GM12873 (cell line): ENCODE results near the gene LSMEM2.

ENCODE experiments used
- CTCF ChIP-seq: IDR thresholded peaks from 2 replicates; pipeline ENCODE4 v1.5.1; 2012; ENCODE audit warnings: low read depth, mild to moderate bottlenecking, moderate library complexity, low read length, control low read depth; ENCODE audit not compliant: insufficient read depth; ENCODE audit errors: missing control alignments

LSMEM2 gene

DNA sequence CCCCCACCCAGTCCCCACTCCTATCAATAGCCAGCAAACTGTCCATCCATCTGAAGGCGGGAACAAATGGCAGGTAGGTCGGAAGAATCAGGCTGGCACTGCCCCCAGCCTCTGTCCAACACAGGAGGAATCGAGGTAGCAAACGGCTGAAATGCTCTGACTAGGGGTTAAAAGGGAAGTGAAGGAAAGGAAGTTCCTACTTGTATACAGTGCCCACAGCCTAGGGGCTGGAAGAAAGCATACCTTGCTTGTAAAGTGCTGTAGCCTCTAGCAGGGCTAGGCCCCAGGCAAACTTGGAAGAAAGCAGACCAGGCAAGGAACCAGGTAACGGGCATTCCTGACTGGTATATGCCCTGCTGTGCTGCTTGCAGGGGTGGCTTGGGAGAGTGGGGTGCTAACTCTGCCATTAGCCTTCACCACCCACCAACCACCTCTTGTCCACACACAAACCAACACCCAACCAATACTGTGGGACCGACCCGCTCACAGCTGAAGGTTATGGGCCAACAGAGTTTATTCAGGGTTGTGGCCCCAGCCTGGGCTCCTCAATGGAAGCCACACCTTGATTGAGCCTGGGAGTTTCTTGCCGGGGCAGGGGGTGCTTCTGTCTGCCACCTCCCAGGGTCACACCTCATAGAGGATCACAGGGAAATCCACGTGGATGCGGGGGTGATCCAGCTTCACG is 46.8 kb downstream of the LSMEM2 start:
- no peak for TF ChIP-seq CTCF

DNA sequence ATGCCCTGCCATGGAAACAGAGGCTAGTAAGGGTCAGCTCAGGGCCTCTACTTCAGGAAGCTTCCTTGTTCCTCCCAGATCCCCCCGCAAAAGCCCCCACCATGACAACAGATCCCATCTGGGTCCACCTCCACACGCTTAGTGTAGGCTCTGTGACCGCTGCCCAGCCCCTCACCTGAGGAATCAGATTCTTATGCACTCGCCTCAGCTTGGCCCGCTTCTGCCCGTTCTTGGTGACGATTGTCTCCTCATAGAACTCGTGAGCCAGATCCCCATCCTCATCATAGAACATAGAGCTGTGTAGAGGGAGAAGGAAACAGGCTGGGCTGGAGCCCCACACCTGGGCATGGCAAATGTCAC is 47.3 kb downstream of the LSMEM2 start:
- no peak for TF ChIP-seq CTCF

DNA sequence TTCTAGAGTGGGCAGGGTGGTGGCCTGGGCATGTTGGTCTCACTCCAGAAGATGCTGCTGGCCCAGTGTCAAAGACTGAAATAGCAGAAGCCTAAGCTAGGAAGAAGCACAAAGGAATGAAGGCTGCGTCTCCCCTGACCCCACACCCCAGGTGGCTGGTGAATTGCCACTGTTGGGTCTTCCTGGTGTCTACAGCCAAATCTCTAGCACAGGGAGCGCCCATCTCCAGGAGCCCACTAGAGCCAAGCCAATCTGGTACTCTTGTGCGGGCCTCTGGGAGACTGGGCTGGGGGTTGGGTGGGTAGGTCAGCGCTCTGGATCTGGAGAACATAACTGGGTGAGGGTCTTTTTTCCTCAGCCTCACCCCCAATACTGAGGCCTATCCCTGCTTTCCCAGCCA is 48.2 kb downstream of the LSMEM2 start:
- TF ChIP-seq CTCF = no peak

DNA sequence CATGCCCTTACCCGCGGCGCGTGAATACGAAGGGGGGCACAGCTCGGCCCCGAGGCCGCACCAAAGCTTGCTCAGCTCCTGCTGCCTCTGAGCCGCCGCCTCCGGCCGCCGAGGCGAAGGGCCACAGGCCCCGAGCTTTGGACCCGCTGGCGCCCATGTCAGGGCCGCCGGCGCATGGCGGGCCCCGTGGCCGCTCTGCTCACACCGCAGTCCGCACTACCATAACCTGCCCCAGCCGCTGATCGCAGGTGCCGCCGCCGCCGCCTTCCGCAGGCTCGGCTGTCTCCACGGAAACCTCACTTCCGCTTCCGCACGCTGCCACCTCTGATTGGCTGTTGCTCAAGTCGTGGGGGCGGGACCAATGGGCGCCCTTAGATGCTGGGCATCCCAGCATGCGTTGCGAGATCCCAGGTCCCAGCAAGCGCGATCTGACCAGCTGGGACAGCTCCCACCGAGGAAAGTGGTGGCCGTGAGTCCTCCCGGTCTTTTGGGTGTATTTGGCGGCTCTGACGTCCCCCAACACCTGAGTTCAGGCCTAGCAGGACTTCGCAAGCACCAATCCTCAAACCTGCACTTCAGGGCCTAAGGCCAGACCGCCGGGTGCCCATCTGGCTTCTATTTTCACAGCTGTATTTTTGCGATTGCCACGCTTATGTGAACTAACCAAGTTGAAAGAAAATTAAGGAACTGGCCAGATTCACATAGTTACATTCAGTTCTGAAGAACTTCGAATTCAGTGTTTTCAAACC is 49.2 kb downstream of the LSMEM2 start, which contains the start of gene TUSC2:
Gene TUSC2, minus strand, starts transcription at position 281 of the 749 bp plus-strand sequence. Its CDS starts 124 bp downstream, at position 157.
- TF ChIP-seq CTCF = no peak

GRCh38 chr3:50330330-50330729 is 51.4 kb downstream of the LSMEM2 start:
- no peak for TF ChIP-seq CTCF

- no peak for TF ChIP-seq CTCF
These were observed 52.5 kb downstream of the LSMEM2 start for GRCh38 chr3:50331364-50331907.

DNA sequence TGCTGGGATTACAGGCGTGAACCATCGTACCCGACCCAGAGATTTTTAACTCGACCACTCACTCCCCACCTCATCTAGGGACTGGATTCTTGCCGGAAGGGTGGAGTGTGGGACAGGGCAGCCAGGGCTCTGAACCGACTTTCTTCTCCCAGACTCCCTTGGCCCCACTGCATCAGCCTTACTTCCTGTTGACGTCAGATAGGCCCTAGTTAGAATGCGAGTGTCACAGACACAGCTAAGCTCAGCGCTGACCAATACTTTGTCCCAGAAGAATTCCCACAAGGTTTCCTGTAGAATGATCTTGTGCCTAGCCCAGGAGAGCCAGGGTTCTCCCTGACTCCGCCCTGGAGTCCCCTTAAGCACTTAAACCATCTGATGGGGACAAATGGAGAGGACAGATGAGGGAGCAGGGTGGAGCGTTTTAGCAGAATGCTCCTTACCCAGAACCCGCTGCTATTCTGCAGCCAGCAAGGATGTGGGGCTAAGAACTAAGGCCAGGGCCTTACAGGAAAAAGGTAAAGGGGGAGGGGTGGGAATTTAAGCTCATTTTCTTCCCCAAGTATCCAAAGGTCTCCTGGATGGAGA is 54.9 kb downstream of the LSMEM2 start:
- TF ChIP-seq CTCF = no peak
